IPS-18a (cell line): ENCODE data around the gene KAT6B.

Experiments
- H3K27ac ChIP-seq: one replicate; pipeline ENCODE4 v1.5.1; 2013; ENCODE audit warnings: low read length
- H3K27me3 ChIP-seq: one replicate; pipeline ENCODE4 v1.6.1; 2013; ENCODE audit warnings: mild to moderate bottlenecking, low read length; ENCODE audit not compliant: control insufficient read depth, insufficient read depth
- H3K36me3 ChIP-seq: one replicate; pipeline ENCODE4 v1.6.1; 2013; ENCODE audit warnings: low read depth, low read length; ENCODE audit not compliant: control insufficient read depth
- H3K4me1 ChIP-seq: one replicate; pipeline ENCODE4 v1.6.1; 2013; ENCODE audit warnings: low read depth, low read length; ENCODE audit not compliant: control insufficient read depth
- H3K4me3 ChIP-seq: one replicate; pipeline ENCODE4 v1.5.1; 2013; ENCODE audit warnings: low read length
- H3K9ac ChIP-seq: one replicate; pipeline ENCODE4 v1.6.1; 2013; ENCODE audit warnings: mild to moderate bottlenecking, low read length, moderate library complexity
- H3K9me3 ChIP-seq: one replicate; pipeline ENCODE4 v1.6.1; 2013; ENCODE audit warnings: low read depth, low read length; ENCODE audit not compliant: control insufficient read depth

The KAT6B gene

GRCh38 chr10:74983383-74983782 is 157.0 kb downstream of the KAT6B start:
- no peak overlapping the region for H3K27ac ChIP-seq
- H3K36me3 ChIP-seq = peaks cover 12% of the 10 kb centered on the region
- no peak overlapping the region for H3K4me3 ChIP-seq
- H3K9ac ChIP-seq = no peak overlapping the region
- no peaks in the 10 kb centered on the region for H3K27me3 ChIP-seq
- no peaks in the 10 kb centered on the region for H3K9me3 ChIP-seq
- H3K4me1 ChIP-seq = no peaks in the 10 kb centered on the region

GRCh38 chr10:74987339-74988053 is 161.1 kb downstream of the KAT6B start:
- no peaks in the 10 kb centered on the region for H3K4me1 ChIP-seq
- no peak overlapping the region for H3K4me3 ChIP-seq
- H3K9me3 ChIP-seq = no peaks in the 10 kb centered on the region
- H3K27ac ChIP-seq = no peak overlapping the region
- peaks cover 16% of the 10 kb centered on the region for H3K36me3 ChIP-seq
- H3K27me3 ChIP-seq = no peaks in the 10 kb centered on the region
- no peak overlapping the region for H3K9ac ChIP-seq

GRCh38 chr10:74988054-74988775 is 161.8 kb downstream of the KAT6B start:
- H3K36me3 ChIP-seq = peaks cover 16% of the 10 kb centered on the region
- no peaks in the 10 kb centered on the region for H3K9me3 ChIP-seq
- H3K27me3 ChIP-seq = no peaks in the 10 kb centered on the region
- no peak overlapping the region for H3K4me3 ChIP-seq
- H3K4me1 ChIP-seq = no peaks in the 10 kb centered on the region
- H3K27ac ChIP-seq = no peak overlapping the region
- H3K9ac ChIP-seq = no peak overlapping the region

- Histone ChIP-seq H3K36me3 (peaks cover 16% of the 10 kb centered on the region), H3K4me1 (no peaks in the 10 kb centered on the region), H3K27me3 (no peaks in the 10 kb centered on the region), H3K4me3 (no peak overlapping the region), H3K9me3 (no peaks in the 10 kb centered on the region), H3K9ac (no peak overlapping the region), H3K27ac (no peak overlapping the region)
These were observed 162.6 kb downstream of the KAT6B start for GRCh38 chr10:74988832-74989561.

- Histone ChIP-seq H3K9me3 (no peaks in the 10 kb centered on the region), H3K9ac (no peak overlapping the region), H3K4me3 (no peak overlapping the region), H3K36me3 (peaks cover 9% of the 10 kb centered on the region), H3K27me3 (no peaks in the 10 kb centered on the region), H3K4me1 (no peaks in the 10 kb centered on the region), H3K27ac (no peak overlapping the region)
These were observed 165.0 kb downstream of the KAT6B start for GRCh38 chr10:74991435-74991834.

- Histone ChIP-seq H3K27me3 (no peaks in the 10 kb centered on the region), H3K36me3 (peaks cover 9% of the 10 kb centered on the region), H3K9ac (no peak overlapping the region), H3K4me1 (no peaks in the 10 kb centered on the region), H3K4me3 (no peak overlapping the region), H3K27ac (no peak overlapping the region), H3K9me3 (no peaks in the 10 kb centered on the region)
These were observed 165.7 kb downstream of the KAT6B start for GRCh38 chr10:74992068-74992467.

- H3K9ac ChIP-seq = no peak overlapping the region
- peaks cover 9% of the 10 kb centered on the region for H3K36me3 ChIP-seq
- H3K27me3 ChIP-seq = no peaks in the 10 kb centered on the region
- H3K27ac ChIP-seq = no peak overlapping the region
- no peak overlapping the region for H3K4me3 ChIP-seq
- no peaks in the 10 kb centered on the region for H3K4me1 ChIP-seq
- no peaks in the 10 kb centered on the region for H3K9me3 ChIP-seq
These were observed 167.2 kb downstream of the KAT6B start for GRCh38 chr10:74993649-74994048.

GRCh38 chr10:74994854-74995253 is 168.5 kb downstream of the KAT6B start:
- Histone ChIP-seq H3K27ac (no peak overlapping the region), H3K4me1 (no peaks in the 10 kb centered on the region), H3K27me3 (no peaks in the 10 kb centered on the region), H3K9ac (no peak overlapping the region), H3K4me3 (no peak overlapping the region), H3K36me3 (no peaks in the 10 kb centered on the region), H3K9me3 (no peaks in the 10 kb centered on the region)

GRCh38 chr10:74995806-74996205 is 169.4 kb downstream of the KAT6B start:
- H3K9me3 ChIP-seq = no peaks in the 10 kb centered on the region
- no peaks in the 10 kb centered on the region for H3K4me1 ChIP-seq
- no peaks in the 10 kb centered on the region for H3K36me3 ChIP-seq

GRCh38 chr10:74997163-74997562 is 170.8 kb downstream of the KAT6B start:
- Histone ChIP-seq H3K9ac (no peak overlapping the region), H3K27ac (no peak overlapping the region), H3K4me1 (no peaks in the 10 kb centered on the region), H3K36me3 (no peaks in the 10 kb centered on the region), H3K4me3 (no peak overlapping the region), H3K9me3 (no peaks in the 10 kb centered on the region), H3K27me3 (no peaks in the 10 kb centered on the region)

More at GRCh38 chr10:74995806-74996205, 169.4 kb downstream of the KAT6B start:
- Histone ChIP-seq H3K27ac (no peak overlapping the region), H3K4me3 (no peak overlapping the region), H3K9ac (no peak overlapping the region), H3K27me3 (no peaks in the 10 kb centered on the region)

- H3K27ac ChIP-seq = no peak overlapping the region
- no peaks in the 10 kb centered on the region for H3K4me1 ChIP-seq
- H3K4me3 ChIP-seq = no peak overlapping the region
- H3K27me3 ChIP-seq = no peaks in the 10 kb centered on the region
- H3K9me3 ChIP-seq = no peaks in the 10 kb centered on the region
- no peaks in the 10 kb centered on the region for H3K36me3 ChIP-seq
- no peak overlapping the region for H3K9ac ChIP-seq
These were observed 174.4 kb downstream of the KAT6B start for GRCh38 chr10:75000748-75001321.
